Activated naive CD4-positive, alpha-beta T cell treated with anti-CD3 and anti-CD28 coated beads, Interleukin-2, amount 50 U/mL, for 24 hours (primary cell): Measurements from ENCODE around the gene RP9.

ENCODE experiments used
- H3K27ac Mint-ChIP-seq: one replicate; pipeline ENCODE4 v1.8.0; 2021; ENCODE audit warnings: mild to moderate bottlenecking, mixed read lengths
- H3K27me3 Mint-ChIP-seq: one replicate; pipeline ENCODE4 v1.8.0; 2021; ENCODE audit warnings: mixed read lengths
- H3K36me3 Mint-ChIP-seq: one replicate; pipeline ENCODE4 v1.8.0; 2021; ENCODE audit warnings: mixed read lengths
- H3K4me1 Mint-ChIP-seq: one replicate; pipeline ENCODE4 v1.8.0; 2021; ENCODE audit warnings: mixed read lengths
- H3K4me3 Mint-ChIP-seq: one replicate; pipeline ENCODE4 v1.8.0; 2021; ENCODE audit warnings: mild to moderate bottlenecking, mixed read lengths
- H3K9me3 Mint-ChIP-seq: one replicate; pipeline ENCODE4 v1.8.0; 2021; ENCODE audit warnings: mixed read lengths

Gene RP9

GRCh38 chr7:33059635-33060034 is 49.6 kb downstream of the RP9 start:
- peaks cover 66% of the 10 kb centered on the region for H3K4me1 Mint-ChIP-seq
- H3K27me3 Mint-ChIP-seq: no peaks in the 10 kb centered on the region
- H3K4me3 Mint-ChIP-seq: no peak overlapping the region
- peak overlapping the region; percentile 86 for H3K27ac Mint-ChIP-seq
- peaks cover 4% of the 10 kb centered on the region for H3K36me3 Mint-ChIP-seq
- peaks cover 4% of the 10 kb centered on the region for H3K9me3 Mint-ChIP-seq

- no peak overlapping the region for H3K4me3 Mint-ChIP-seq
- H3K4me1 Mint-ChIP-seq: peaks cover 89% of the 10 kb centered on the region
- peak overlapping the region; percentile 90 for H3K27ac Mint-ChIP-seq
- no peaks in the 10 kb centered on the region for H3K9me3 Mint-ChIP-seq
- no peaks in the 10 kb centered on the region for H3K27me3 Mint-ChIP-seq
- H3K36me3 Mint-ChIP-seq: peaks cover 4% of the 10 kb centered on the region
Observed at GRCh38 chr7:33055158-33055557, 54.0 kb downstream of the RP9 start.

- Mint-ChIP-seq H3K9me3 (no peaks in the 10 kb centered on the region), H3K36me3 (peaks cover 2% of the 10 kb centered on the region)
Observed at GRCh38 chr7:33054261-33054964, 54.8 kb downstream of the RP9 start.

GRCh38 chr7:33053721-33054120 is 55.5 kb downstream of the RP9 start:
- Mint-ChIP-seq H3K27ac (peak overlapping the region; percentile 82), H3K4me3 (peak overlapping the region; percentile 15), H3K27me3 (no peaks in the 10 kb centered on the region), H3K36me3 (peaks cover 2% of the 10 kb centered on the region), H3K9me3 (no peaks in the 10 kb centered on the region), H3K4me1 (peaks cover 86% of the 10 kb centered on the region)

More at GRCh38 chr7:33054261-33054964, 54.8 kb downstream of the RP9 start:
- H3K27ac Mint-ChIP-seq: peak overlapping the region; percentile 90
- peaks cover 86% of the 10 kb centered on the region for H3K4me1 Mint-ChIP-seq
- peak overlapping the region; percentile 19 for H3K4me3 Mint-ChIP-seq
- no peaks in the 10 kb centered on the region for H3K27me3 Mint-ChIP-seq

- Mint-ChIP-seq H3K4me3 (peak overlapping the region; percentile 13), H3K4me1 (peaks cover 81% of the 10 kb centered on the region)
Observed at GRCh38 chr7:33050535-33051318, 58.5 kb downstream of the RP9 start.

GRCh38 chr7:33048704-33049103 is 60.5 kb downstream of the RP9 start:
- H3K4me1 Mint-ChIP-seq: peaks cover 73% of the 10 kb centered on the region
- H3K27me3 Mint-ChIP-seq: no peaks in the 10 kb centered on the region
- H3K27ac Mint-ChIP-seq: no peak overlapping the region
- no peaks in the 10 kb centered on the region for H3K36me3 Mint-ChIP-seq
- H3K9me3 Mint-ChIP-seq: no peaks in the 10 kb centered on the region
- H3K4me3 Mint-ChIP-seq: no peak overlapping the region

More at GRCh38 chr7:33050535-33051318, 58.5 kb downstream of the RP9 start:
- H3K36me3 Mint-ChIP-seq: peaks cover 2% of the 10 kb centered on the region
- H3K9me3 Mint-ChIP-seq: no peaks in the 10 kb centered on the region
- peak overlapping the region; percentile 72 for H3K27ac Mint-ChIP-seq
- no peaks in the 10 kb centered on the region for H3K27me3 Mint-ChIP-seq

- H3K4me3 Mint-ChIP-seq: no peak overlapping the region
- H3K27ac Mint-ChIP-seq: no peak overlapping the region
- H3K27me3 Mint-ChIP-seq: no peaks in the 10 kb centered on the region
- H3K9me3 Mint-ChIP-seq: no peaks in the 10 kb centered on the region
- no peaks in the 10 kb centered on the region for H3K36me3 Mint-ChIP-seq
- H3K4me1 Mint-ChIP-seq: peaks cover 74% of the 10 kb centered on the region
Observed at GRCh38 chr7:33048257-33048656, 60.9 kb downstream of the RP9 start.

- Mint-ChIP-seq H3K27ac (peak overlapping the region; percentile 37), H3K4me1 (peaks cover 64% of the 10 kb centered on the region), H3K27me3 (no peaks in the 10 kb centered on the region), H3K4me3 (no peak overlapping the region), H3K36me3 (no peaks in the 10 kb centered on the region), H3K9me3 (no peaks in the 10 kb centered on the region)
Observed at GRCh38 chr7:33044986-33045385, 64.2 kb downstream of the RP9 start.
